IPS-15b (cell line): ENCODE measurements around the gene PAK2.
A peak's percentile ranks its signal among the peaks of the same experiment; 100 is the strongest.

ENCODE experiments used
- H3K27me3 ChIP-seq: one replicate; pipeline ENCODE4 v1.6.1; 2013; ENCODE audit warnings: low read length; ENCODE audit not compliant: control insufficient read depth, insufficient read depth
- H3K36me3 ChIP-seq: one replicate; pipeline ENCODE4 v1.6.1; 2013; ENCODE audit warnings: low read length; ENCODE audit not compliant: control insufficient read depth, insufficient read depth
- H3K4me1 ChIP-seq: one replicate; pipeline ENCODE4 v1.6.1; 2013; ENCODE audit warnings: mild to moderate bottlenecking, low read length; ENCODE audit not compliant: control insufficient read depth, insufficient read depth
- H3K4me3 ChIP-seq: one replicate; pipeline ENCODE4 v1.5.1; 2013; ENCODE audit warnings: low read depth, low read length
- H3K9ac ChIP-seq: one replicate; pipeline ENCODE4 v1.6.1; 2013; ENCODE audit warnings: low read depth, mild to moderate bottlenecking, low read length
- H3K9me3 ChIP-seq: one replicate; pipeline ENCODE4 v1.6.1; 2013; ENCODE audit warnings: mild to moderate bottlenecking, low read length; ENCODE audit not compliant: control insufficient read depth, insufficient read depth

PAK2 gene

GRCh38 chr3:196739671-196740480 is at the start of gene PAK2:
Gene PAK2, plus strand, starts transcription at chr3:196739857. Its CDS starts 42,790 bp downstream, at chr3:196782647.
- H3K9me3 ChIP-seq: no peaks in the 10 kb centered on the region
- H3K4me1 ChIP-seq: peaks cover 4% of the 10 kb centered on the region
- no peaks in the 10 kb centered on the region for H3K27me3 ChIP-seq
- H3K36me3 ChIP-seq: no peaks in the 10 kb centered on the region
- peak within 1 kb of the TSS; percentile 89 for H3K4me3 ChIP-seq
- peak within 1 kb of the TSS; percentile 98 for H3K9ac ChIP-seq

- H3K9ac ChIP-seq: no peak overlapping the region
These were observed 49.6 kb upstream of the PAK2 start for GRCh38 chr3:196689941-196690660.

DNA sequence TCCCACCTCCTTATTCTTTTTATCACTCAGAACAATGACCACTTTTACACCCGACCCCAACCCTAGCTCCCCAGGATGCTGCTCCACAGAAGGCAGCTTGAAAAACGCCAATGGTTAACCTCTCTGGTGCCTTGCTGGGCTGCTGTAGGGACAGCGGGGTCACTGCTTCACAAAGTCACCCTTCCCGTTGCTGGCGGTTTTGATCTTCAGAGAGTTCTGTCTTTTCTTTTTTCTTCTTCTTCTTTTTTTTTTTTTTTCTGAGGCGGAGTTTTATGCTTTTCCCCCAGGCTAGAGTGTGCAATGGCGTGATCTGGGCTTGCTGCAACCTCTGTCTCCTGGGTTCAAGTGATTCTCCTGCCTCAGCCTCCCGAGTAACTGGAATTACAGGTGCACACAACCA is 48.3 kb upstream of the PAK2 start:
- Histone ChIP-seq H3K36me3 (no peaks in the 10 kb centered on the region), H3K4me1 (peaks cover 6% of the 10 kb centered on the region), H3K9me3 (no peaks in the 10 kb centered on the region), H3K27me3 (no peaks in the 10 kb centered on the region), H3K9ac (no peak overlapping the region), H3K4me3 (no peak overlapping the region)

More at GRCh38 chr3:196689941-196690660, 49.6 kb upstream of the PAK2 start:
- no peaks in the 10 kb centered on the region for H3K27me3 ChIP-seq
- H3K4me1 ChIP-seq: peaks cover 8% of the 10 kb centered on the region
- no peaks in the 10 kb centered on the region for H3K9me3 ChIP-seq
- H3K4me3 ChIP-seq: no peak overlapping the region
- no peaks in the 10 kb centered on the region for H3K36me3 ChIP-seq

- H3K4me1 ChIP-seq: no peaks in the 10 kb centered on the region
- H3K36me3 ChIP-seq: no peaks in the 10 kb centered on the region
- H3K27me3 ChIP-seq: no peaks in the 10 kb centered on the region
- H3K9me3 ChIP-seq: no peaks in the 10 kb centered on the region
- H3K4me3 ChIP-seq: no peak overlapping the region
- no peak overlapping the region for H3K9ac ChIP-seq
These were observed 45.4 kb upstream of the PAK2 start for GRCh38 chr3:196694202-196694638.

DNA sequence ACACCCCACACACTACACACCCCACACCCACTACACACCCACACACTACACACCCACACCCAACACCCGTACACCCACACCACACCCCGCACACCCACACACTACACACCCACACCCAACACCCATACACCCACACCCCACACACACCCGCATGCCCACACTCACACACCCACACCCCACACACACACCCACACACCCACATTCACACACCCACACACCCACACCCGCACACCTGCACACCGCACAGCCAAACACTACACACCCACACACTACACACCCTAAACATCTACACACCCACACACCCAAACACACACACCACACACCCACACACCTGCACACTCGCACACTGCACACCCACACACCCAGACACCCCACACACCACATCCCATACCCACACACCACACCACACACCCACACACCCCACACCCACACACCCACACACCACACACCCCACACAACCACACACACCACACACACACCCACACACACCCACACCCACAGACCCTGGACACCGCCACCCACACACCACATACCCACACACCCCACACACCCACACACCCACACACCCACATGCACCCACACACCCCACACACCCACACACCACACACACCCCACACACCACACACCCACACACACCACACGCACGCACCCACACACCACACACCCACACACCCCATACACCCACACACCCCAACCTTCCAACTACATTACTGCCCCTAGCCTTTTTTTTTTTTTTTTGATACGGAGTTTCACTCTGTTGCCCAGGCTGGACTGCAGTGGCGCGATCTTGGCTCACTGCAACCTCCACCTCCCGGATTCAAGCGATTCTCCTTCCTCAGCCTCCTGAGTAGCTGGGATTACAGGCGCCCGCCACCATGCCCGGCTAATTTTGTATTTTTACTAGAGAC is 44.5 kb upstream of the PAK2 start:
- H3K9me3 ChIP-seq: no peaks in the 10 kb centered on the region
- H3K9ac ChIP-seq: no peak overlapping the region
- no peaks in the 10 kb centered on the region for H3K27me3 ChIP-seq
- H3K4me3 ChIP-seq: no peak overlapping the region
- H3K36me3 ChIP-seq: no peaks in the 10 kb centered on the region
- no peaks in the 10 kb centered on the region for H3K4me1 ChIP-seq

DNA sequence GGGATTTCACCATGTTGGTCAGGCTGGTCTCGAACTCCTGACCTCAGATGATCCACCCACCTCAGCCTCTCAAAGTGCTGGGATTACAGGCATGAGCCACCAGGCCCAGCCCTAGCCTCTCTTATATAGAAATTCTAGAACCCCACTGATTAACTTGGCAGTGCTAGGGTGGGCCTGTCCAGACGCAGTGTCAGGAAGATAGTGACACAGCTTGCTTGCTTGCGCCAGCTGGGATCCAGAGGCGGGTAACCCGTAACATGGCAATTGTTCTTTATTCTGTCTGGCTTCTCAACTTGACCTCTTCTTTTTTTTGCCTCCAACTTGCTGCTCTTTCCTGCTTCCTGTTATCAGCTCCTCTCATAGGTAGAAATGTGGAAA is 43.8 kb upstream of the PAK2 start:
- H3K27me3 ChIP-seq: no peaks in the 10 kb centered on the region
- H3K9ac ChIP-seq: no peak overlapping the region
- H3K36me3 ChIP-seq: no peaks in the 10 kb centered on the region
- H3K9me3 ChIP-seq: no peaks in the 10 kb centered on the region
- no peaks in the 10 kb centered on the region for H3K4me1 ChIP-seq
- no peak overlapping the region for H3K4me3 ChIP-seq

DNA sequence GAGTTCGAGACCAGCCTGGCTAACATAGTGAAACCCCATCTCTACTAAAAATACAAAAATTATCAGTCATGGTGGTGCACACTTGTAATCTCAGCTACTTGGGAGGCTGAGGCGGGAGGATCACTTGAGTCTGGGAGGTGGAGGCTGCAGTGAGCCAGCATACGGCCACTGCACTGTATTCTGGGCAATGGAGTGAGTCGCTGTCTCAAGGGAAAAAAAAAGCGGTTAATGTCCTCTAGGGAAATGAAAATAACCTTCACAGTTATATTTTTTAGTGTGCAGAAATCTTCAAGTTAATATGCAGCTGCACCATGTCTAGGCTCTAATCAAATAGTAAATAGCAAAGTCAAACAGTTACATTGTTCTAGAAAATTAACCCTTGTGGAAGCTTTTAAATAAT is 42.4 kb upstream of the PAK2 start:
- H3K27me3 ChIP-seq: no peaks in the 10 kb centered on the region
- H3K36me3 ChIP-seq: no peaks in the 10 kb centered on the region
- no peak overlapping the region for H3K4me3 ChIP-seq
- no peaks in the 10 kb centered on the region for H3K4me1 ChIP-seq
- H3K9ac ChIP-seq: no peak overlapping the region
- H3K9me3 ChIP-seq: no peaks in the 10 kb centered on the region

DNA sequence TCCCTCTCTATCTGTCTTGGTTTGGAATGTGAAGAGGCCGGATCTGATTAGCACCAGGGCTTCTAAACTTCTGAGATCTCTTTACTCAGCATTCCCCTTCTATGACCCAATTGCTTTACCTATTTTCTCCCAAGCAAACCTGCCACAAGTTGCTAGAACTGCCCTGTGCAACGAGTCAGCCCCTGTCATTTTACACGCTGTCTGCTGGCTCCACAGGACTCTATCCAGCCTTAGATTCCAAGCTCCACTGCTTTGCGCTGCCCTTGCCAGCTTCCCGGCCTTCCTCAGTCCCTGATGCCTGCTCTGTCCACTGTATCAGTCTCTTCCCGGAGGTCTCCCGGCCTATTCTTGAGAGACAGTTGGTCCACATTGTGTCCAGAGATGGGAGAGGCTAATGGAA is 39.9 kb upstream of the PAK2 start:
- H3K9ac ChIP-seq: no peak overlapping the region
- no peak overlapping the region for H3K4me3 ChIP-seq
- H3K36me3 ChIP-seq: no peaks in the 10 kb centered on the region
- no peaks in the 10 kb centered on the region for H3K9me3 ChIP-seq
- H3K4me1 ChIP-seq: no peaks in the 10 kb centered on the region
- no peaks in the 10 kb centered on the region for H3K27me3 ChIP-seq

- no peaks in the 10 kb centered on the region for H3K36me3 ChIP-seq
- no peak overlapping the region for H3K4me3 ChIP-seq
- no peaks in the 10 kb centered on the region for H3K4me1 ChIP-seq
- no peak overlapping the region for H3K9ac ChIP-seq
- H3K27me3 ChIP-seq: no peaks in the 10 kb centered on the region
- no peaks in the 10 kb centered on the region for H3K9me3 ChIP-seq
These were observed 38.9 kb upstream of the PAK2 start for GRCh38 chr3:196700801-196701200.

DNA sequence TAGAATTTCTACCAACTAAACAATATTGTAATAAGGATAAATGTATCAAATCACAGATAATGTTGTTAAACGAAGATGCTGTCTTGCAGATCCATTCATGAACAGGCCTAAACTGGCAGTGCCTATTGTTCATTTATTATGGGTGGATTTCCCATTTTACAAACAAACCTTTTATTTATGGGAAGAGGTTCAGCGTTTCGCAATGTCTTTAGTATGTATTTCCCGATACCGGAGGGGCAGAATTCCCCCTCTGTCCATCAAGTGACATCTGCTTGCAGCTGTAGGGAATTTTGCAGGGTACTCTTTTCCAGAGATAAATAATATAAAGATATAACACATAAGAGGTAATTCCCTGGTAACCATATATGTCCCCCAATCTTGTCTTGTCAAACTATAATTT is 33.3 kb upstream of the PAK2 start:
- no peaks in the 10 kb centered on the region for H3K36me3 ChIP-seq
- H3K9me3 ChIP-seq: no peaks in the 10 kb centered on the region
- H3K4me1 ChIP-seq: no peaks in the 10 kb centered on the region
- H3K9ac ChIP-seq: no peak overlapping the region
- no peaks in the 10 kb centered on the region for H3K27me3 ChIP-seq
- H3K4me3 ChIP-seq: no peak overlapping the region

DNA sequence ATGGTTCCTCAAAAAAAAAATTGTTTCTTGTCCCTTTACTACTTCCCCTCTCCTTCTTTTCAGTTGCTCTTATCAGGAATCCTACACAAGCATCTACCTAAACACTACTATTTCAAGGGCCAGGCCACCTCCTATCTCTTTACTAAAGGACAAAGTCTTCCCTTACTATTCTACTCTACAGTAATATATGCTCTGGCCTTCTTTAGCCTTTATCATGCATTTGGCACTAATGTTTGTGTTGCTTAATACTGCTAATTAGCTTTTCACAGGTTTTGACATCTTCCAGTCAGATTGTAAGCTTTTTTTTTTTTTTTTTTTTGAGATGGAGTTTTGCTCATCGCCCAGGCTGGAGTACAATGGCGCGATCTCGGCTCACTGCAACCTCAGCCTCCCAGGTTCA is 32.9 kb upstream of the PAK2 start:
- no peaks in the 10 kb centered on the region for H3K4me1 ChIP-seq
- no peaks in the 10 kb centered on the region for H3K36me3 ChIP-seq
- no peaks in the 10 kb centered on the region for H3K9me3 ChIP-seq
- H3K9ac ChIP-seq: no peak overlapping the region
- H3K4me3 ChIP-seq: no peak overlapping the region
- no peaks in the 10 kb centered on the region for H3K27me3 ChIP-seq
